HG03565 (cell line): ENCODE results near the gene PHLDB2.

ENCODE experiments used
- ATAC-seq: cut with Tn5 transposase; IDR thresholded peaks from one replicate; pipeline ENCODE4 v1.9.1; 2021; ENCODE audit warnings: mild to moderate bottlenecking, moderate library complexity; ENCODE audit not compliant: unreplicated experiment

The PHLDB2 gene

GRCh38 chr3:111848778-111849177, 10.3 kb upstream of the PHLDB2 start:
- no peak for ATAC-seq

GRCh38 chr3:111850537-111850936, 8.5 kb upstream of the PHLDB2 start:
- no peak for ATAC-seq

GRCh38 chr3:111851511-111851954, 7.5 kb upstream of the PHLDB2 start:
- ATAC-seq = no peak

GRCh38 chr3:111852540-111852939, 6.5 kb upstream of the PHLDB2 start:
- no peak for ATAC-seq

- ATAC-seq = no peak
Measured at GRCh38 chr3:111853068-111853467, 6.0 kb upstream of the PHLDB2 start.

- ATAC-seq = no peak
Measured at GRCh38 chr3:111854990-111855389, 4.1 kb upstream of the PHLDB2 start.

- no peak for ATAC-seq
Measured at GRCh38 chr3:111856501-111856900, 2.6 kb upstream of the PHLDB2 start.

- no peak for ATAC-seq
Measured at GRCh38 chr3:111857474-111857873, 1.6 kb upstream of the PHLDB2 start.

- no peak for ATAC-seq
Measured at GRCh38 chr3:111858642-111859041, 423 bp upstream of the PHLDB2 start.

GRCh38 chr3:111859974-111860859, 1.2 kb downstream of the PHLDB2 start:
- ATAC-seq = peak; percentile 94

GRCh38 chr3:111861391-111861790, 2.3 kb downstream of the PHLDB2 start:
- ATAC-seq = no peak

- ATAC-seq = no peak
Measured at GRCh38 chr3:111862415-111862814, 3.4 kb downstream of the PHLDB2 start.

GRCh38 chr3:111862974-111863373, 3.9 kb downstream of the PHLDB2 start:
- no peak for ATAC-seq

GRCh38 chr3:111863942-111864694, 5.1 kb downstream of the PHLDB2 start:
- ATAC-seq = no peak

- no peak for ATAC-seq
Measured at GRCh38 chr3:111864821-111865656, 6.0 kb downstream of the PHLDB2 start.

GRCh38 chr3:111867889-111868426, 8.9 kb downstream of the PHLDB2 start:
- ATAC-seq = no peak

- ATAC-seq = no peak
Measured at GRCh38 chr3:111870620-111871019, 11.6 kb downstream of the PHLDB2 start.

GRCh38 chr3:111871809-111872623, 13.0 kb downstream of the PHLDB2 start:
- ATAC-seq = no peak

GRCh38 chr3:111872979-111873378, 13.9 kb downstream of the PHLDB2 start:
- ATAC-seq = no peak
